Measurements from ENCODE around the gene CIAO2B.

DNA sequence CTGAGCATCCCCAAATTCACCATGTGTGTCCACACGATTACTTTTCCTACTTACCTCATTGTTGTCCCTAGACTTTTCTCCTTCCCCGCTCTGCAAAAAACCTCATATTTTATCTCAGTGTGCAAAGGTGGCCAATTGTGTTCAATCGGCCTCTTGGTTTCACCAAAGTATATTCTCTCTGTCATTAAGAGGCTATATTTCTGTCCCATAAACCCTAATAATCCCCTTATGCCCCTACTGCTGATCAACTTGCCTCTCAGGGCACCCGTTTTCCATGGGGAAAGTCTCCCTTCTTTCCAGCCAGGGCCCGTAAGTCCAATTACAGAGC lies 12.7 kb upstream of the CIAO2B start:
- TF ChIP-seq, protein P1, sequence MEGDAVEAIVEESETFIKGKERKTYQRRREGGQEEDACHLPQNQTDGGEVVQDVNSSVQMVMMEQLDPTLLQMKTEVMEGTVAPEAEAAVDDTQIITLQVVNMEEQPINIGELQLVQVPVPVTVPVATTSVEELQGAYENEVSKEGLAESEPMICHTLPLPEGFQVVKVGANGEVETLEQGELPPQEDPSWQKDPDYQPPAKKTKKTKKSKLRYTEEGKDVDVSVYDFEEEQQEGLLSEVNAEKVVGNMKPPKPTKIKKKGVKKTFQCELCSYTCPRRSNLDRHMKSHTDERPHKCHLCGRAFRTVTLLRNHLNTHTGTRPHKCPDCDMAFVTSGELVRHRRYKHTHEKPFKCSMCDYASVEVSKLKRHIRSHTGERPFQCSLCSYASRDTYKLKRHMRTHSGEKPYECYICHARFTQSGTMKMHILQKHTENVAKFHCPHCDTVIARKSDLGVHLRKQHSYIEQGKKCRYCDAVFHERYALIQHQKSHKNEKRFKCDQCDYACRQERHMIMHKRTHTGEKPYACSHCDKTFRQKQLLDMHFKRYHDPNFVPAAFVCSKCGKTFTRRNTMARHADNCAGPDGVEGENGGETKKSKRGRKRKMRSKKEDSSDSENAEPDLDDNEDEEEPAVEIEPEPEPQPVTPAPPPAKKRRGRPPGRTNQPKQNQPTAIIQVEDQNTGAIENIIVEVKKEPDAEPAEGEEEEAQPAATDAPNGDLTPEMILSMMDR (IDR thresholded peaks at IDR 0.05): no peak
- no peak for TF ChIP-seq POLR2A (IDR thresholded peaks at IDR 0.05)

Measured in adrenal gland (tissue), 5 donors.